Forelimb muscle (tissue), 1 donor: ENCODE results near the gene DCDC1. TPM values are rescaled to one million over a fixed set of nuclear protein-coding genes. Genes with fewer than 3 reads are reported as not detected.

Experiments used
- DNase-seq: peaks from one replicate; pipeline ENCODE4 v3.0.0-alpha.2; 2013; ENCODE audit warnings: low read depth
- polyA plus RNA-seq: library from polyadenylated mRNA; unstranded; fragments of 120-200 nt; gene quantifications from one replicate; pipeline ENCODE4 v1.2.1, GENCODE V29; 2013; ENCODE audit not compliant: insufficient read length

The DCDC1 gene
- polyA plus RNA-seq, 1 donor = 0.29 TPM

DNA sequence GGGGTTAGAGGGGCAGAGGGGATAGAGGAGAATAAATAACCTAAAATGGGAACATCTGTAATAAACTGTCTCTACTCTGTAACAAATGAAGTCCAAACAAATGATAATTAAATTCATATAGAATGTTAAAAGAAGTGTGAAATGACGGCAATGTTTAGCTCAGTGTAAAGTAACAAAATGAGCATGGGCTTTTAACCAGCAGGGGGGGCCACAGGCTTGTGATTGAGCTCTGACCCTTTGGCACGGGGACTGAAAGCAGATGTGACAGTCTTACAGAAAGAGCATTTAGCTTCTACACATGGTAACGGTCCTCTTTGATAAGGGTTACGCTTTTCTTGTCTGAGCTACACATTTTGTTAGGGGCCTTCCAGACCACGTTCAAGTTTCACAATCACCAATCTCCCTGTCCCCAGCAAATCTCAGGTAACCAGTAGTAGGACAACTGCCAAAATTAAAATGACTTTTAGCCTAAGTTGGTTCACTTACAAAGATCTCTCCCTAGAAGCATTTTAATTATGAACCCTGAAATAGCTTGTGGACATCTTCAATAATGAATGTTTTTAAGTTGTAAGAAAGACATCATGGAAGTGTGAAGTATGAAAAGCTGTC is 262.5 kb downstream of the DCDC1 start:
- peak; percentile 1 for DNase-seq

DNA sequence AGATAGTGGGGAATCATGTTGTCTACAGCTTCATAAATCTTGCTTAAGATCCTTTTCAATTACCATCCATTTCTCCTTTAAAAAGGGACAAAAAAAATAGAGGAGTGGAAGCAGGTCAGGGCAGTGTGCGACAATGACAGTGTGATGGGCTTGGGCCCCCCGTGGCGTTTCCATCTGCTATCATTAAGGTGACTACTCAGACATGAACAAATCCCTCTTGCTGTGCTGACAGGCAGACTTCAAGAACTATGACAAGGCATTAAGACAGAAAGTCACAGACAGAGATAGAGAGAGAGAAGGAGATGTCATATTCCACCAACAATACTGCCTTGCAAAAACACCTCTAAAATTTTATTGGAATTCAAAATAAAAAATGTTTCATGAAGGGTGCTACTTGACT is 263.2 kb downstream of the DCDC1 start:
- no peak for DNase-seq

DNA sequence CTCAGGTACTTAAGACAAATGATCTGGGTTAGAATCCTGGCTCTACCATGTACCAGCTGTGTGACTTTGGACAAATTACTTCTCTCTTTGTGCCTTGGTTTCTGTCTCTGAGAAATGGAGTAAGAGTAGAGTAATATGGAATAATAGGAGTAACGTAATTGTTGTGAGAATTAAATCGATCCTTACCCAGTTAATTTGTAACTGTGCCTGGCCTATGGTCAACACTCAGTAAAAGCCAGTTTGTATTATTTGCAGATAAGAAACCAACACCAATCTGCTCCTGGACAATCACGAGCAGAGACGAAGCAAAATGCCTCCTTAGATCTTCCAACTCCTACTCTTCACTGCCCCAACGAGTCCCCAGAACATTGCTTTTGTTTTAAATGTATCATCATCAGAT is 266.7 kb downstream of the DCDC1 start:
- no peak for DNase-seq

DNA sequence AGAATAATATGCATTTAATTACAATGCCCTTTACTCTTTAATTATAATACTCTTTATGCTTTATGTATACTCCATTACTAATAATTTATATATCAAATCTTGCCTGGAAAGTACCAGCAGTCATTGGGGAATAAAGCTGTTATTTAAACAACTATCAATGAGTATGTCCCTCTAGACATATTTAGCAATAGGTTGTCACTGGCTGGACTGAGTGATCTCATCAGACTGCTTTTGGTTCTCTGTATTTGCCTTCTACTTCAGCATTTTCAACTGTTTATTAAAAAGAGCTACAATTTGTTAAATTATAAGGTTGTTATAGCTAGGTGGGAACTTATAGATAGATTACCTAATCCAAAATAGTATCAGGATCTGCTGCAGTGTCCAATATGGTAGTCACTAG is 267.2 kb downstream of the DCDC1 start:
- DNase-seq = no peak

DNA sequence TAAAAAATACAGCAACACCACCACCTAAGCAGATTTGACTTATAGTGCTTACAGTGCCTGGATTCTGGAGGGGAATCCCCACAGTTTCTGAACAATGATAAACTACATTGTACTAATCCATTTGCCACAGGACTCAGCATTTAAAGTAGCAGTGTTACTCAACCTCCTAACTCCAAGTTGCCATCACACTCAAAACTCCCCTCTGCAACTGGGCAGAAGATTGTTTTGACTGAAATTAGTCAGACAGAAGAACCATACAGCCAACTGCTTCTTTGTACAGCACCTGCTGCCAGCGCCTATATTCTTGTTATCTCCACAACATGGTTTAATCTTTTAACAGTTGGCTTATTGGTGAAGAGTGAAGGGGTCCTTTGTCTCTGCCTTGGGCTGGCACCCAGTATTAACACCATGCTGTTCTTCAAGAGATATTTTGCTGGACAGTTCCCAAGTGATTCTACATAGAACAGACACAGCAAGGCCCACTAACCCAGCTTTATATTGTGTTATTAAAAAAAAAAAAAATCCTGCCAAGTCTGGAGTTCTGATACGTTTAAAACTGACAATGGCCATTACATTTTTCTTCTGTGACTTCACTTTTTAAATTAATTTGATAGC is 273.2 kb downstream of the DCDC1 start:
- DNase-seq = no peak

DNA sequence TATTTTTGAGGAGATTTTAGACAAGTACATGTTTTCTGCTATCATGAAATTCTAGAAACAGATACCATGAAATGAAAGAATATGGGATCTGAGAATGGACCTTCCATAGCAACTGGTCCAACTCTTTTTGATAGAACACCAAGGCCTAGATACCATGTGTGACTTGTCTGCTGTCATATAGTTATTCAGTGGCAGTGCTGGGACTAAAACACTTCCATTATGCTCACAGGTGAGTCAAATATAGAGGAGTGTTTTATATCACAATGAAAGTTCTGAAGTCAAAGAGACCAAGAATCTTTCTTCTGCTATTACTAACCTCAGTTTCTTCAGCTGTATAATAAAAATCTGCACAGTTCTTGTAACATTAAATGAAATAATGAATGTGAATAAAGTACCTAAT is 276.9 kb downstream of the DCDC1 start:
- DNase-seq = no peak

GRCh38 chr11:31089117-31089516 is 280.4 kb downstream of the DCDC1 start:
- no peak for DNase-seq

- no peak for DNase-seq
Observed at GRCh38 chr11:31069447-31070205, 299.9 kb downstream of the DCDC1 start.

- no peak for DNase-seq
Observed at GRCh38 chr11:31060880-31061279, 308.7 kb downstream of the DCDC1 start.

DNA sequence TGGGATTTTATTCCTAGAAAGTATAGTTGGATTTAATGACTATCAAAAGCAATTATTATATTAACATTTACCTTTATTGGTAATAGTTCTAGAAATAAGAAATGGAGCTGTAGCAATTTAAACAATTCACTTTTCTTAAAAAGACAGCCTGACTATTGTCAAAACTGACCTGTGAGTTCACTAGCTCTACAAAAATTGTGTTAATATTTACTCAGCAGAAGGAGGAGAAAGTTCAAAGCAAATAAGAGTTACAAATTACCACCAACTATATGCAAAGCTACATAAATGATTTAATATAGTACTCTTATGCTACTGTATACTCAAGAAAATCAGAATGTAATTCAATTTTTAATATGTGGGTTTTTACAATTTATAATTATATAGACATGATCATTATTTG is 310.0 kb downstream of the DCDC1 start:
- DNase-seq = no peak

GRCh38 chr11:31050061-31050765 is 319.3 kb downstream of the DCDC1 start:
- no peak for DNase-seq

DNA sequence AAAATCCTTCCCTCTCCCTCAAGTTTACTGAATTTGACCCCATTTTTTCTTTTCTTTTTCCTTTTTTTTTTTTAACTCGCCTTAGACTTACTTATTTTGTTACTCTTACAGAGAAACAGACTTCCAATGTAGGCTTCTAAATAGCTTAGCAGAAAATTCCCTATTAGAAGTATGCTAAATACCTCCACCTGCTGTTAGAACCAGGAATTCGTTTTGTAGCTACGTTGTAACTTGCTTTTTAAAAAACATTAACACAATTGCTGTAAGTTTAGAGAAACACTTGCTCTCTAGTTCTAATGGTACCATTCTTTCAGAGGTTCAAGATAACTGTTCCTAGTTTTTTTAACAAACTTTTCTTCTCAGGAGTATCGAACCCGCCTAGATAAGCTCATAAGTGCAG is 324.2 kb downstream of the DCDC1 start:
- no peak for DNase-seq

DNA sequence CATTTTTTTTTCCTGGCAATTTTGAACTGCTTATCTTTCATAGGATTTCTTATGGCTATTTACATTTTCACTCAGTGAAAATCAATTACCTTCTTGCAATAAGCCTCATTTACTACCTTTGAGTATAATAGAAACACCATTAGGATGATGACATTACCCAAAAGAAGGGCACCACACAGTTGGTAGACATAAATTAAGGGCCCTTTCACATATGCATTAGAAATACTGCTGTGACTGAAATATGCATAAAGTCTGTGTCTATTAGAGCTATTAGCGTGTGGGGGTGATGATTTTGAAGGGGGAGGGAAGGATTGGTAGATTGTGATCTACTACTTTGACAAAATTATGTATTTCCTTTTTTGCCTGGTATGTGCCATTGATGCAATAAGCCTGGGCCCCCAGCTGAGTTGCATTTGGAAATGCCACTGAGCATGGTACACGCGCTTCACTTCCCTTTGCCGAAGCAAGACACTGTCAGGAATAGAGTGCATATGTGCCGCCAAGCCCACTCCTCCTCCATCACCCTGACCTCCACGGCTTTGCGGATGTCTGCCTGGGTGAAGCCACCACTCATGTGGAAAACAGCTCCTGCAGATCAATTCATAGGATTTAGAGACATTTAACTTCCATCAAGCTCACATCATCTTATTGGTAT is 339.3 kb downstream of the DCDC1 start:
- DNase-seq = no peak

DNA sequence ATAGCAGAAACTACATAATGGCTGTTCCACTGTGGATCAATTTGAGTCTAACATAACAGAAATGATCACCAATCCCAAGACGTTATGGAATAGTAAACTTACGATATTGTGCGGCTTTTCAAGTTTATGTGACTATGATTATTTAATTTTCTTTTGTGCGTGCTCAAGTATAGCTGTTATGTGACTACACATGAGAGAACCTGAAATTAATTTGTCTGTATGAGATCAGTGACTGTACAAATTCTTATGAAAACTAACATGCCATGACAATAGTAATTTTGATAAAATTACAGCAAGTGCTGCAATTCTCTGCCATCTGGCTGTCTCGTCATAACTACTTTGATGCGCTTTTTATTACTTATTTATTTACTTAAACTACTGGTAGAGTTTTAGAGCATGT is 343.2 kb downstream of the DCDC1 start:
- no peak for DNase-seq

- DNase-seq = no peak
Observed at GRCh38 chr11:31022080-31022479, 347.5 kb downstream of the DCDC1 start.

- no peak for DNase-seq
Observed at GRCh38 chr11:31019786-31020185, 349.8 kb downstream of the DCDC1 start.

DNA sequence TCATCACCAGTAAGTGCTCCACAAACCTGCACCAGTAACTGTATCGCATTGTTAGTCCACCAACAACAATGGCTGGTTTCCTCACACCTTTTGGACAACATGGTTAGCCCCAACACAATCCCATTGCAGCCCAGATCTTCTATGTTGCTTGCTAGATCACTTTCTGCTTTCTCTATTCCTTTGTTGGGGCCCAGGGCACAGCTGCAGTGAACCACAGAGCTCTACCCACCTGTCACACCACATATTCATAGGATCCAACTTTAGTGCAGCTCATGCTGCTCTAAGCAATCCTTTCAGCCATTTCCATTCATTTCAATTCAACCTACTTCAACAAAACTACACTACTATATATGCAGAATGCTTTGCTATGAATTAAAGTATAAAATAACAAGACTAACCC is 364.3 kb downstream of the DCDC1 start:
- DNase-seq = no peak

- DNase-seq = no peak
Observed at GRCh38 chr11:31001427-31001826, 368.1 kb downstream of the DCDC1 start.

DNA sequence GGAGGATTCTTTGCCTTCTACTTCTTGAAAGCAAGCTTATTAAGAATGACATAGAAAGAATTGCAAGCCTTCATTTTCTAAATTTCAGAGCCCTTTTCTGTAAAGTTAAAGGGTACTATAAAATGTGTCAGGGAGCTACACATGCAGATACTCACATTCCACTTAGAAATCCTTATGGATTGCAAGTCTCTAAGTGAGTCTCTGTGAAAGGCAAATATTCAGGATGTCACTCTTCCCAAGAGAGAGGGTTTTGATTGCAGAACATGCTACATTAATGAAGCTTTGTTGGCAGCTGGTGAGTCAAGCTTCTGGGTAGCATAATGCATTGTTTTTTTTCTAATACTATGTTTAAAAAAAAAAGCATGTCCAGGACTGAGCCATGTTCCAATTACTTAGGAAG is 369.2 kb downstream of the DCDC1 start:
- DNase-seq = no peak

- no peak for DNase-seq
Observed at GRCh38 chr11:30992513-30992849, 377.1 kb downstream of the DCDC1 start.

DNA sequence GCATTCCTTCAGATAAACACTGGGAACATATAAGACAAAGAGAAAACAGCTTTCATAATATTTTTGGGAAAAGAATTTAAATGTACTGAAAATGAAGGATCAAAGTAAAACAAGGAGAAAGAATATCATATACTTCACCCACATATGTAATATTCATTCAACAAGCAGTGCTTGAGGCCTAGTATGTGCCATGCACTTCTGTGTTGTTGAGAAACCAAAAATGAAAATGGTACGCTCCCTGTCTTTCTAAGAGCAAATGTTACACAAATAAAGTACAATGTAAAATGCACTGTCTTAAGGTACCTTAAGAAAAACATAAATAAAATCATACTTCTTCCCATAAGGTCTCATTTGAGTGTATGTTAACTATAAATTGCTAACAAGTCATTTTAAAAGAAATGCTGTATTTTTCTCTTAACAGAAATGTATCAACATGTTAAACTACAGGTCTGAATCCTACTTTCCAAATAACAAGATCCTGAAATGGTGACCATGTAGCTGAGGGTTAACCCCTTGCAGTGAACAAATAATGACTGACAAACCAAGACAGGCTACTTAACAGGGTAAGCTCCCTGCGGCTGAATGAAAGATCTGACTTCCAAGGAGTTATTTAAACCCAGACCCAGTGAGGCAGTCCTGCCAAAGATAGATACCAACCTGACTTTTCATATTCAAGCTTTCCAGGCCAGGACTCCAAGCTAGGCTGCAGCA is 377.6 kb downstream of the DCDC1 start:
- DNase-seq = no peak

GRCh38 chr11:30991376-30991775 is 378.2 kb downstream of the DCDC1 start:
- DNase-seq = no peak
